Measurements from ENCODE around the gene DNAJC17. TPM values are rescaled to one million over a fixed set of nuclear protein-coding genes. Genes with fewer than 3 reads are reported as not detected.
A peak's percentile ranks its signal among the peaks of the same experiment; 100 is the strongest.

The DNAJC17 gene
- 55.6 TPM for total RNA-seq (ENCODE audit: unreplicated experiment)
- long read RNA-seq, transcript DNAJC17-201 (11 exons, 3,731 nt) = major isoform, 15 of 23 reads
- long read RNA-seq, partial matches to known transcripts = 1 of 23 reads
- long read RNA-seq, other reads (novel, unspliced or antisense) = 7 of 23 reads

GRCh38 chr15:40807028-40807887, at the start of gene DNAJC17, which contains the start of gene ZFYVE19:
DNAJC17 (minus strand) TSS chr15:40807473; CDS start chr15:40807446, 27 bp downstream.
ZFYVE19 (plus strand) TSS chr15:40807089; CDS start chr15:40807590, 501 bp downstream.
- DNase-seq (ENCODE audit: low spot score) = peak; percentile 92
- Mint-ChIP-seq H3K9me3 (ENCODE audit: unreplicated experiment) (no peaks in the 10 kb centered on the region), H3K27ac (ENCODE audit: unreplicated experiment) (peak within 1 kb of the TSS; percentile 94), H3K4me3 (ENCODE audit: unreplicated experiment) (peak within 1 kb of the TSS; percentile 97), H3K36me3 (ENCODE audit: low read depth, unreplicated experiment) (peaks cover 12% of the 10 kb centered on the region), H3K4me1 (ENCODE audit: unreplicated experiment) (peaks cover 13% of the 10 kb centered on the region), H3K27me3 (ENCODE audit: unreplicated experiment) (peaks cover 13% of the 10 kb centered on the region)
- no peak for TF ChIP-seq CTCF (IDR thresholded peaks at IDR 0.05; ENCODE audit: unreplicated experiment)

GRCh38 chr15:40856746-40857145, 49.5 kb upstream of the DNAJC17 start:
- no peak for TF ChIP-seq CTCF (IDR thresholded peaks at IDR 0.05; ENCODE audit: unreplicated experiment)
- no peak for DNase-seq (ENCODE audit: low spot score)
- H3K36me3 Mint-ChIP-seq (ENCODE audit: low read depth, unreplicated experiment) = peaks cover 14% of the 10 kb centered on the region
- peaks cover 10% of the 10 kb centered on the region for H3K27me3 Mint-ChIP-seq (ENCODE audit: unreplicated experiment)
- no peaks in the 10 kb centered on the region for H3K9me3 Mint-ChIP-seq (ENCODE audit: unreplicated experiment)
- H3K4me1 Mint-ChIP-seq (ENCODE audit: unreplicated experiment) = no peaks in the 10 kb centered on the region
- no peak overlapping the region for H3K4me3 Mint-ChIP-seq (ENCODE audit: unreplicated experiment)
- H3K27ac Mint-ChIP-seq (ENCODE audit: unreplicated experiment) = no peak overlapping the region

GRCh38 chr15:40855706-40856234, 48.5 kb upstream of the DNAJC17 start:
- Mint-ChIP-seq H3K4me3 (ENCODE audit: unreplicated experiment) (no peak overlapping the region), H3K9me3 (ENCODE audit: unreplicated experiment) (no peaks in the 10 kb centered on the region), H3K27ac (ENCODE audit: unreplicated experiment) (no peak overlapping the region), H3K27me3 (ENCODE audit: unreplicated experiment) (peaks cover 14% of the 10 kb centered on the region), H3K4me1 (ENCODE audit: unreplicated experiment) (no peaks in the 10 kb centered on the region), H3K36me3 (ENCODE audit: low read depth, unreplicated experiment) (peaks cover 14% of the 10 kb centered on the region)
- DNase-seq (ENCODE audit: low spot score) = no peak
- TF ChIP-seq CTCF (IDR thresholded peaks at IDR 0.05; ENCODE audit: unreplicated experiment) = no peak

GRCh38 chr15:40854161-40854560, 46.9 kb upstream of the DNAJC17 start:
- Mint-ChIP-seq H3K27me3 (ENCODE audit: unreplicated experiment) (peaks cover 9% of the 10 kb centered on the region), H3K36me3 (ENCODE audit: low read depth, unreplicated experiment) (peaks cover 14% of the 10 kb centered on the region), H3K27ac (ENCODE audit: unreplicated experiment) (no peak overlapping the region), H3K9me3 (ENCODE audit: unreplicated experiment) (no peaks in the 10 kb centered on the region), H3K4me3 (ENCODE audit: unreplicated experiment) (no peak overlapping the region), H3K4me1 (ENCODE audit: unreplicated experiment) (no peaks in the 10 kb centered on the region)
- DNase-seq (ENCODE audit: low spot score) = no peak
- TF ChIP-seq CTCF (IDR thresholded peaks at IDR 0.05; ENCODE audit: unreplicated experiment) = no peak
